OCI-LY7 (cell line): ENCODE results near the gene MFSD2A. TPM values are rescaled to one million over a fixed set of nuclear protein-coding genes. Genes with fewer than 3 reads are reported as not detected.
A peak's percentile ranks its signal among the peaks of the same experiment; 100 is the strongest.

Experiments
- Bru-seq: library from RNA; stranded (reverse); fragments of 400-500 nt; gene quantifications from one replicate; lab custom pipeline; 2021; lab: Mats Ljungman, UMichigan
- BruChase-seq, 2 experiments: library from RNA; stranded (reverse); fragments of 400-500 nt; gene quantifications; one replicate each; lab custom pipeline; 2021; lab: Mats Ljungman, UMichigan
- BruUV-seq: library from RNA; stranded (reverse); fragments of 400-500 nt; replicated peaks from 2 replicates; lab custom pipeline; 2021; lab: Mats Ljungman, UMichigan
- CTCF ChIA-PET: fragments of 300-600 bp; sonication (Branson Sonifier 250); formaldehyde crosslinking; loops from one replicate; lab custom pipeline; 2022; ENCODE audit warnings: antibody characterized with exemption; ENCODE audit not compliant: unreplicated experiment; lab: Charles Lee
- POLR2A ChIA-PET: fragments of 300-600 bp; sonication (Branson Sonifier 250); formaldehyde crosslinking; loops from one replicate; lab custom pipeline; 2022; ENCODE audit warnings: antibody characterized with exemption; lab: Charles Lee
- DNase-seq: peaks from one replicate; pipeline ENCODE4 v3.0.0-alpha.2; 2015; ENCODE audit warnings: low spot score
- H2AFZ ChIP-seq: fragments of 200-600 bp; sonication (generic), shearing (Covaris generic); 2 replicates; pipeline ENCODE4 v1.6.1; 2014; ENCODE audit warnings: mild to moderate bottlenecking, antibody characterized with exemption, low read length, moderate library complexity
- H3K27ac ChIP-seq: fragments of 200-600 bp; sonication (generic); 2 replicates; pipeline ENCODE4 v1.5.1; 2014; ENCODE audit warnings: mixed run types, low read depth, mild to moderate bottlenecking, moderate library complexity, low read length, inconsistent platforms; ENCODE audit not compliant: poor library complexity, severe bottlenecking
- H3K36me3 ChIP-seq: fragments of 200-600 bp; sonication (generic); 2 replicates; pipeline ENCODE4 v1.6.1; 2014; ENCODE audit warnings: mild to moderate bottlenecking, antibody characterized with exemption, low read length, moderate library complexity, mixed read lengths; ENCODE audit not compliant: insufficient read depth
- H3K4me1 ChIP-seq: fragments of 200-600 bp; sonication (generic); 2 replicates; pipeline ENCODE4 v1.5.1; 2014; ENCODE audit warnings: mild to moderate bottlenecking, low read length; ENCODE audit not compliant: insufficient read depth, poor library complexity, severe bottlenecking
- H3K4me2 ChIP-seq: fragments of 200-600 bp; sonication (generic); 2 replicates; pipeline ENCODE4 v1.6.1; 2014; ENCODE audit warnings: mild to moderate bottlenecking, low read length
- H3K4me3 ChIP-seq: fragments of 200-600 bp; sonication (generic); 2 replicates; pipeline ENCODE4 v1.5.1; 2014; ENCODE audit warnings: mild to moderate bottlenecking, low read depth, low read length; ENCODE audit not compliant: poor library complexity, severe bottlenecking
- H3K79me2 ChIP-seq: fragments of 200-600 bp; sonication (generic); 2 replicates; pipeline ENCODE4 v1.6.1; 2016; ENCODE audit warnings: low read depth, mild to moderate bottlenecking, low read length, moderate library complexity, mixed read lengths; ENCODE audit not compliant: insufficient read depth
- H3K9me2 ChIP-seq: fragments of 200-600 bp; sonication (generic); 2 replicates; pipeline ENCODE4 v1.6.1; 2016; ENCODE audit warnings: mild to moderate bottlenecking, low read length, mixed read lengths; ENCODE audit not compliant: insufficient read depth
- H3K9me3 ChIP-seq: fragments of 200-600 bp; sonication (generic); 2 replicates; pipeline ENCODE4 v1.6.1; 2014; ENCODE audit warnings: mild to moderate bottlenecking, mixed run types, low read length, mixed read lengths
- H4K20me1 ChIP-seq: fragments of 200-600 bp; sonication (generic); 2 replicates; pipeline ENCODE4 v1.6.1; 2014; ENCODE audit warnings: mild to moderate bottlenecking, antibody characterized with exemption, low read length, moderate library complexity, mixed read lengths; ENCODE audit not compliant: insufficient read depth
- EZH2phosphoT487 ChIP-seq: fragments of 200-600 bp; sonication (generic); IDR thresholded peaks from 2 replicates; pipeline ENCODE4 v1.6.1; 2018; ENCODE audit warnings: low read depth, borderline replicate concordance, mild to moderate bottlenecking, mixed run types, antibody characterized with exemption, low read length, moderate library complexity, mixed read lengths
- intact Hi-C: fragments of 100-400 bp; cut with micrococcal nuclease; formaldehyde crosslinking; loops from one replicate; pipeline ENCODE4 v1.10.0; 2022; ENCODE audit not compliant: unreplicated experiment
- long read RNA-seq: library from polyadenylated mRNA; stranded (forward); transcript quantifications from one replicate; pipeline ENCODE4 v2.0.0, GENCODE V29; 2022
- total RNA-seq, 2 experiments: library from RNA; depleted of rRNA in 1 of 2; stranded (reverse); fragments of >200 nt in 1 of 2; shearing (Covaris generic) in 1 of 2; gene quantifications; 2 replicates each; pipeline ENCODE4 v1.2.3, GENCODE V29; 2014 to 2022
- TF ChIP-seq, protein P1 (sequence below): fragments of 200-600 bp; sonication (generic); conservative IDR thresholded peaks from 2 replicates; pipeline ENCODE4 v1.5.1; 2014; ENCODE audit warnings: mild to moderate bottlenecking, antibody characterized with exemption, low read length, moderate library complexity, mixed read lengths

Gene MFSD2A
- 6.4 and 9.9 TPM in 2 replicates for total RNA-seq (2014; rRNA removed; shearing (Covaris generic))
- 11.0 and 13.4 TPM in 2 replicates for total RNA-seq (2022)
- percentile 66 among the genes with signal in this experiment for Bru-seq, nascent RNA
- percentile 59 among the genes with signal in this experiment for BruChase-seq, experiment 1, labeled RNA remaining after a 6-hour chase
- percentile 60 among the genes with signal in this experiment for BruChase-seq, experiment 2, labeled RNA remaining after a 2-hour chase
- long read RNA-seq, transcript MFSD2A-202 (14 exons, 2,154 nt), result major isoform, 6 of 16 reads
- long read RNA-seq, partial matches to known transcripts, result 2 of 16 reads
- long read RNA-seq, other reads (novel, unspliced or antisense), result 8 of 16 reads

DNA sequence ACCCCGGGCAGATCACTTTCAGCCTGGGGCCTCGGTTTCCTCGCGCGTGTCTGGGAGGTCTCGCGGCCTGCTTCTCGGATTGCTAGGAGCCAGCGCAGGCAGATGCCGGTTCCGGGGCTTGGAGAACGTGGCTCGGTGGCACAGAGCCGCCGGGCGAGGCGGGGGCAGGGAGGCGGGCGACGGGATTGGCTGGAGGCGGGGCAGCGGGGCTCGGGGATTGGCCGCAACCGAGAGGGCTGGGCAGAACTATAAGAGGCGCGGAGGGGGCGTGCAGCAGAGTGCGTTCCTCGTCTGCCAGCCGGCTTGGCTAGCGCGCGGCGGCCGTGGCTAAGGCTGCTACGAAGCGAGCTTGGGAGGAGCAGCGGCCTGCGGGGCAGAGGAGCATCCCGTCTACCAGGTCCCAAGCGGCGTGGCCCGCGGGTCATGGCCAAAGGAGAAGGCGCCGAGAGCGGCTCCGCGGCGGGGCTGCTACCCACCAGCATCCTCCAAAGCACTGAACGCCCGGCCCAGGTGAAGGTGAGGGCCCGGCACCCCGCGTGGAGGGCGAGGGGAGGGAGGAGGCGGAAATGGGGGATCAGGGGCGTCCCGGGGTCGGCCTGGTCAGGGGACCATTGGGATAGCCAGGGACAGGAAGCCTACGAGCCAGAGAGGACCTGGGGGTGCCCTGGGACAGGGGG, at the start of gene MFSD2A:
Gene MFSD2A, plus strand, starts transcription at position 276 of the 677 bp plus-strand sequence. Its CDS starts 148 bp downstream, at position 424.
- Histone ChIP-seq H3K9me3 (no peaks in the 10 kb centered on the region), H3K4me1 (peaks cover 26% of the 10 kb centered on the region), H3K36me3 (peaks cover 10% of the 10 kb centered on the region; the same call in 1 of the 2 replicates), H3K9me2 (no peaks in the 10 kb centered on the region), H3K79me2 (peaks cover 7% of the 10 kb centered on the region; the same call in 1 of the 2 replicates), H4K20me1 (no peaks in the 10 kb centered on the region), H2AFZ (peak within 1 kb of the TSS; percentile 73), H3K4me3 (peak within 1 kb of the TSS; percentile 76), H3K4me2 (peak within 1 kb of the TSS; percentile 96), H3K27ac (peak within 1 kb of the TSS; percentile 0)
- BruUV-seq, result no TSS peak
- POLR2A ChIA-PET, result interaction anchor here (0.6 to 1.4 kb wide), 4 partner anchors 17 to 964 kb away, joined by 3 to 5 read pairs (median 4); no protein-coding TSS in a partner anchor
- CTCF ChIA-PET, result no interaction called here
- peak; percentile 88 for DNase-seq
- intact Hi-C loops, result no loop called here
- no peak for TF ChIP-seq EZH2phosphoT487
- TF ChIP-seq, protein P1, sequence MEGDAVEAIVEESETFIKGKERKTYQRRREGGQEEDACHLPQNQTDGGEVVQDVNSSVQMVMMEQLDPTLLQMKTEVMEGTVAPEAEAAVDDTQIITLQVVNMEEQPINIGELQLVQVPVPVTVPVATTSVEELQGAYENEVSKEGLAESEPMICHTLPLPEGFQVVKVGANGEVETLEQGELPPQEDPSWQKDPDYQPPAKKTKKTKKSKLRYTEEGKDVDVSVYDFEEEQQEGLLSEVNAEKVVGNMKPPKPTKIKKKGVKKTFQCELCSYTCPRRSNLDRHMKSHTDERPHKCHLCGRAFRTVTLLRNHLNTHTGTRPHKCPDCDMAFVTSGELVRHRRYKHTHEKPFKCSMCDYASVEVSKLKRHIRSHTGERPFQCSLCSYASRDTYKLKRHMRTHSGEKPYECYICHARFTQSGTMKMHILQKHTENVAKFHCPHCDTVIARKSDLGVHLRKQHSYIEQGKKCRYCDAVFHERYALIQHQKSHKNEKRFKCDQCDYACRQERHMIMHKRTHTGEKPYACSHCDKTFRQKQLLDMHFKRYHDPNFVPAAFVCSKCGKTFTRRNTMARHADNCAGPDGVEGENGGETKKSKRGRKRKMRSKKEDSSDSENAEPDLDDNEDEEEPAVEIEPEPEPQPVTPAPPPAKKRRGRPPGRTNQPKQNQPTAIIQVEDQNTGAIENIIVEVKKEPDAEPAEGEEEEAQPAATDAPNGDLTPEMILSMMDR, result no peak

DNA sequence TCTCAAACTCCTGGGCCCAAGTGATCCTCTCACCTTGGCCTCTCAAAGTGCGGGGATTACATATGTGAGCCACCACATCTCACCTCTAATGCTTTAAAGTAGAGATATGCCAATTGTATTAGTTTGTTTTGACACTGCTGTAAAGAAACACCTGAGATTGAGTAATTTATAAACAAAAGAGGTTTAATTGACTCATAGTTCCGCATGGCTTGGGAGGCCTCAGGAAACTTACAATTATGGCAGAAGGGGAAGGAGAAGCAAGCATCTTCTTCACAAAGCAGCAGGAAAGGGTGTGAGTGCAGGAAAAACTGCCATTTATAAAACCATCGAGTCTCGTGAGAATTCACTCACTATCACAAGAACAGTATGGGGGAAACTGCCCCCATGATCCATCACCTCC, 49.8 kb upstream of the MFSD2A start:
- Histone ChIP-seq H3K36me3 (no peaks in the 10 kb centered on the region), H3K27ac (no peak overlapping the region), H2AFZ (no peak overlapping the region), H4K20me1 (no peaks in the 10 kb centered on the region), H3K4me3 (no peak overlapping the region), H3K4me2 (no peak overlapping the region), H3K9me3 (peaks cover 11% of the 10 kb centered on the region; the same call in 1 of the 2 replicates), H3K9me2 (no peaks in the 10 kb centered on the region), H3K4me1 (peaks cover 7% of the 10 kb centered on the region), H3K79me2 (no peaks in the 10 kb centered on the region)
- TF ChIP-seq, protein P1, result no peak
- CTCF ChIA-PET, result no interaction called here
- no peak for DNase-seq
- POLR2A ChIA-PET, result no interaction called here
- intact Hi-C loops, result no loop called here
- no TSS peak for BruUV-seq
